LNCAP (cell line): ENCODE results near the gene ZBTB40.

Experiments
- TF ChIP-seq, protein P1 (sequence below): fragments of 450-650 bp; IDR thresholded peaks from 2 replicates; pipeline ENCODE4 v1.5.1; 2017; ENCODE audit warnings: mild to moderate bottlenecking

ZBTB40 gene

DNA sequence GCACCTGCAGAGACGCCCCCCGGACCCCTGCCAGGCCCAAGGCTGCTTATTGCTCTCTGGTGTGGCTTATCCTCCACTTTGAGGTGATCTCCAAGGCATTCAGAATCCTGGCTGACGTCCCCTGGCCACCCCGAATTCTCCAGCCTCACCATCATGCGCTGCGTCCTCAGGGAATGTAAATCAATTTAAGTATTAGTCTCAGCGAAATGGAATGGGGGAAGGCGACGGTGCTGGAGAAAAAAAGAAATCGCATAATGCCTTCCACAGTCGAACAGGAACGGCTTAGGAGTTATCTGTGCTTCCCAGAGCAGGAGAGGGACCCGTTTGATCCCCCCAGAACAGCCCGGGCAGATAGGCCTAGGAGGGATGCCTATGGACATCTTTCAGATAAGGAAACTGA is 114.5 kb downstream of the ZBTB40 start:
- TF ChIP-seq, protein P1, sequence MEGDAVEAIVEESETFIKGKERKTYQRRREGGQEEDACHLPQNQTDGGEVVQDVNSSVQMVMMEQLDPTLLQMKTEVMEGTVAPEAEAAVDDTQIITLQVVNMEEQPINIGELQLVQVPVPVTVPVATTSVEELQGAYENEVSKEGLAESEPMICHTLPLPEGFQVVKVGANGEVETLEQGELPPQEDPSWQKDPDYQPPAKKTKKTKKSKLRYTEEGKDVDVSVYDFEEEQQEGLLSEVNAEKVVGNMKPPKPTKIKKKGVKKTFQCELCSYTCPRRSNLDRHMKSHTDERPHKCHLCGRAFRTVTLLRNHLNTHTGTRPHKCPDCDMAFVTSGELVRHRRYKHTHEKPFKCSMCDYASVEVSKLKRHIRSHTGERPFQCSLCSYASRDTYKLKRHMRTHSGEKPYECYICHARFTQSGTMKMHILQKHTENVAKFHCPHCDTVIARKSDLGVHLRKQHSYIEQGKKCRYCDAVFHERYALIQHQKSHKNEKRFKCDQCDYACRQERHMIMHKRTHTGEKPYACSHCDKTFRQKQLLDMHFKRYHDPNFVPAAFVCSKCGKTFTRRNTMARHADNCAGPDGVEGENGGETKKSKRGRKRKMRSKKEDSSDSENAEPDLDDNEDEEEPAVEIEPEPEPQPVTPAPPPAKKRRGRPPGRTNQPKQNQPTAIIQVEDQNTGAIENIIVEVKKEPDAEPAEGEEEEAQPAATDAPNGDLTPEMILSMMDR: no peak

DNA sequence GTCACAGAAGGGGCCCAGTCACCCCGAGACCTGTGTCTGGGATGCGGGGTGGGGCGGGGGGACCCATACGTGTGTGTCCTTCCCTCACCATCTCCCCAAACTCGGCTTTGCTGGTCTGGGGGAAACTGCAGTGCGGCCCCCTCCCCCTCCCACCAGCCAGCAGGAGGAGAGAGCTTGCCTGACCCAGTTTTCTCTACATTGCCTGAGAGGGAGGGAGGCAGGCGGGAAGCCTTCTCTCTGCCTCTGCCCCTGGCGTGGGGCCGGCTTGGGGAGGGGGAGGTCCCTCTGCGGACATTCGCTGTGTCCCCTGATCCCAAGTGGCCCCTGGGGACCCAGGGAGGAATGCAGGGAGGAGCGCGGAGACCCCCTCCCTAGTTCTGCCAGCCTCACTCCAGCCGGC is 115.5 kb downstream of the ZBTB40 start:
- TF ChIP-seq, protein P1: no peak

- TF ChIP-seq, protein P1: no peak
Observed at GRCh38 chr1:22567994-22568393, 116.3 kb downstream of the ZBTB40 start.

- TF ChIP-seq, protein P1: no peak
Observed at GRCh38 chr1:22569269-22569668, 117.6 kb downstream of the ZBTB40 start.

GRCh38 chr1:22570140-22570909 is 118.7 kb downstream of the ZBTB40 start:
- TF ChIP-seq, protein P1: no peak

DNA sequence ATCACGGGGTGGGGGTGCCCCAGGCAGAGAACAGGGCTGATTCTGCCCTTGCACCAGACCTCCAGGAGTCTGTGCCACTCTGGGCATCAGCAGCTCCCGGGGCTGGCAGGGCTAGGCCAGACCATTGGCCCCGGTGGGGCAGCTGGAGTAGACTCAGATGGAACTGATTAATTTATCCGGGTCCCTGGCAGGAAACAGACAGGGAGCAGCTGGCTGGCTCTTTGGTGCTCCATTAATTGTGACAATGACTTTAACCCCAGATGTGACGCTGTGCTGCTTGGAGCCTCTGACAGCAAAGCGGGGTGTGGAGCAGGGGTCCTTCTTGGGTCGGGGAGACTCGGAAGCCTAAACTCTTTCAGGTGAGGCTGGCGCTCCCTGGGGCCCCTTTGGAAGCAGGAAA is 121.2 kb downstream of the ZBTB40 start:
- TF ChIP-seq, protein P1: no peak

DNA sequence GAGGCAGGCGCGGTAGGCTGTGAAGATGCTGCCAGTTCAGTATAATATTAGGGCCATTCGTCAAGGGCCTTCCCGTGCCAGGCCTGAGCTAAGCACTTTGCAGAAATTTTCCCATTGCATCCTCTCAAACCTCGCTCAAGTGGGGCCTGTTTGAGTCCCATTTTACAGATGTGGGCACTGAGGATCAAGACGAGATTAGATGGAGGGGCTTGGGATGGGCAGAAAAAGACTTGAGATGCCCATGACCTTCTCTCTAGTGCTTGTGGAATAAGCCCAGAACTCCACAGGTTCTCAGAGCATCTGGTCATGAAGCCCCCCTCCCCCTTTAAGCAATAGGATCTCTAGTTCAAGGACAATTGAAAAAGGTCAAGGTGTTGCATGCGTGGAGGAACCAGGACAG is 121.6 kb downstream of the ZBTB40 start:
- TF ChIP-seq, protein P1: no peak
